Lower lobe of right lung (tissue), 2 donors: ENCODE results near the gene CCDC24. TPM values are rescaled to one million over a fixed set of nuclear protein-coding genes. Genes with fewer than 3 reads are reported as not detected.
A peak's percentile ranks its signal among the peaks of the same experiment; 100 is the strongest.

Source experiments
- ATAC-seq, 2 donors: fragments of 200-7000 bp; cut with Tn5 transposase; one replicate each; pipeline ENCODE4 v1.9.1; 2020 to 2022; ENCODE audit warnings: mild to moderate bottlenecking in 2 of 2, moderate library complexity in 2 of 2
- DNase-seq: peaks from one replicate; pipeline ENCODE4 v3.0.0-alpha.2; 2020
- H3K27ac ChIP-seq: fragments of 200-600 bp; one replicate; pipeline ENCODE4 v1.8.0; 2022
- H3K27me3 ChIP-seq: fragments of 200-600 bp; one replicate; pipeline ENCODE4 v1.8.0; 2022; ENCODE audit warnings: low read depth
- H3K36me3 ChIP-seq: fragments of 200-600 bp; one replicate; pipeline ENCODE4 v1.8.0; 2022; ENCODE audit warnings: mild to moderate bottlenecking
- H3K4me1 ChIP-seq: fragments of 200-600 bp; one replicate; pipeline ENCODE4 v1.8.0; 2022
- H3K4me3 ChIP-seq: fragments of 200-600 bp; one replicate; pipeline ENCODE4 v1.8.0; 2022; ENCODE audit warnings: mild to moderate bottlenecking
- H3K9me3 ChIP-seq: fragments of 200-600 bp; one replicate; pipeline ENCODE4 v1.8.0; 2022
- intact Hi-C: fragments of 100-400 bp; cut with DNase I; formaldehyde crosslinking; loops from one replicate; pipeline ENCODE4 v1.11.0; 2022
- total RNA-seq: library from RNA; stranded (reverse); fragmentation: NEBNext Ultra II Directional; extraction: Animal tissue kit (Norgen Biotek cat#: 25700); gene quantifications from one replicate; pipeline ENCODE4 v1.2.1, GENCODE V29; 2021
- TF ChIP-seq, protein P1 (sequence below): fragments of 200-600 bp; IDR thresholded peaks from one replicate; pipeline ENCODE4 v1.8.0; 2022; ENCODE audit warnings: antibody characterized with exemption, mild to moderate bottlenecking
- donor health status: DM: no; HTN: yes; CAD: no; lungs with severe emphysema.

CCDC24 gene
- total RNA-seq, 1 donor from 2014 or later, result 10.7 TPM

GRCh38 chr1:43960798-43961197 lies 30.6 kb upstream of the CCDC24 start:
- no peak for ATAC-seq
- intact Hi-C loops, result no loop called here
- peaks cover 82% of the 10 kb centered on the region for H3K36me3 ChIP-seq

DNA sequence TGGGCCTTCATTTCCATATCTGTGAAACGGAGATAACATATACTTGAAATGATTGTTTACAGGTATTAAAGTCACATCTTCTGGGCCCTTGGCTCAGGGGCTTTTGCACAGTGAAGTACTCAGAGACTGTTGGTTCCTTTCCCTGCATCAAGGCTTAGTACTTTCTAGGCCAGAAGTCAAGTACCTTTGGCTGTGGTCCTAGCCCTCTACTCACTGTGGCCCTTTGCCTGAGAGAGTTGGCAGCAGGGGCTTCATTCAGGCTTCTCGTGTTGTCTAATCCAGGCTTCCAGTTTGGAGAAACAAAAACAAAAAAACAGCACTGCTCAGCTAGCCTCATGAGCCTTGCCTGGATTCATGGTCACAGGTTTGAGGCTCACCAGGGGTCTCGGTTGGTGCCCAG lies 29.7 kb upstream of the CCDC24 start:
- TF ChIP-seq, protein P1, sequence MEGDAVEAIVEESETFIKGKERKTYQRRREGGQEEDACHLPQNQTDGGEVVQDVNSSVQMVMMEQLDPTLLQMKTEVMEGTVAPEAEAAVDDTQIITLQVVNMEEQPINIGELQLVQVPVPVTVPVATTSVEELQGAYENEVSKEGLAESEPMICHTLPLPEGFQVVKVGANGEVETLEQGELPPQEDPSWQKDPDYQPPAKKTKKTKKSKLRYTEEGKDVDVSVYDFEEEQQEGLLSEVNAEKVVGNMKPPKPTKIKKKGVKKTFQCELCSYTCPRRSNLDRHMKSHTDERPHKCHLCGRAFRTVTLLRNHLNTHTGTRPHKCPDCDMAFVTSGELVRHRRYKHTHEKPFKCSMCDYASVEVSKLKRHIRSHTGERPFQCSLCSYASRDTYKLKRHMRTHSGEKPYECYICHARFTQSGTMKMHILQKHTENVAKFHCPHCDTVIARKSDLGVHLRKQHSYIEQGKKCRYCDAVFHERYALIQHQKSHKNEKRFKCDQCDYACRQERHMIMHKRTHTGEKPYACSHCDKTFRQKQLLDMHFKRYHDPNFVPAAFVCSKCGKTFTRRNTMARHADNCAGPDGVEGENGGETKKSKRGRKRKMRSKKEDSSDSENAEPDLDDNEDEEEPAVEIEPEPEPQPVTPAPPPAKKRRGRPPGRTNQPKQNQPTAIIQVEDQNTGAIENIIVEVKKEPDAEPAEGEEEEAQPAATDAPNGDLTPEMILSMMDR, result no peak
- DNase-seq (no peak), ATAC-seq (no peak)
- no peaks in the 10 kb centered on the region for H3K4me1 ChIP-seq
- H3K27me3 ChIP-seq, result no peaks in the 10 kb centered on the region
- no peaks in the 10 kb centered on the region for H3K9me3 ChIP-seq
- no peak overlapping the region for H3K4me3 ChIP-seq
- intact Hi-C loops, result no loop called here
- H3K27ac ChIP-seq, result no peak overlapping the region
- H3K36me3 ChIP-seq, result peaks cover 83% of the 10 kb centered on the region

More at GRCh38 chr1:43960798-43961197, 30.6 kb upstream of the CCDC24 start:
- H3K9me3 ChIP-seq, result no peaks in the 10 kb centered on the region
- DNase-seq, result no peak
- no peak overlapping the region for H3K27ac ChIP-seq
- no peak overlapping the region for H3K4me3 ChIP-seq
- H3K27me3 ChIP-seq, result no peaks in the 10 kb centered on the region
- TF ChIP-seq, protein P1, result no peak
- no peaks in the 10 kb centered on the region for H3K4me1 ChIP-seq

DNA sequence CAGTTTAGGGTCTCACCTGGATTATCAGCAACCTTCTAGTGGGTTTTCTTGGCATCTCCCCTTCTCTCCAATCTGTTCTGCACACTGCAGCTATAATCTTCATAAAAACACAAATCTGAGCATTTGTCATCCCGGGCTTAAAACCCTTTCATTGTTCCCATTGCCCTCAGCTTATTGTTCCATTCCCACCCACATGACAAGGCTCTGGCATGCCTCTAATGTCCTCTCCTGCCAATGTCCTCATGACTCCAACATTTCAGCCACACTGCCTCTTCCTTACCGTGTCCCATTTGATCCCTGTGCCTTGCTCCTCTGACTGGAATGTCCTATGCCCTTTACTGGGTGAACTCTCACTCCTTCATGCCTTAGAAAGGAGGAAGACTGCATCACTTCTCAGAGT lies 29.1 kb upstream of the CCDC24 start:
- intact Hi-C loops, result no loop called here
- TF ChIP-seq, protein P1, result no peak
- no peaks in the 10 kb centered on the region for H3K9me3 ChIP-seq

DNA sequence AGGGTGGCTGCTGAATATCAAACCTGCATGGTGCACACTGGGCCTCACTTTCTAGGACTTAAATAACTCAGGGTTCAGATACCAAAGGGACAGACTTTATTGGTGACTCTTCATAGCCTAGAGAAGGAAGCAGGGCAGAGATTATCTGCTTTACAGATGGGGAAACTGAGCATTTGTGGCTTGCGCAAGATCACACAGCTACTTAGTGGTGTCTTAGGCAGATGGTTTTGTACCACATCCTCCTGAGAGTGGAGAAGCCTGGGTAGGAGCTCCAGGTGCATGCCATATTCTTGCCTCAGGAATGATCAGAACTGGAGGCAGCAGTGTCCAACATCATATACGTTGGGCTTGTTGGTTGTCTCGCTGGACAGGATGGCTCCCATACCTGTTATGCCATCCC lies 28.4 kb upstream of the CCDC24 start:
- intact Hi-C loops, result no loop called here

More for the DNA sequence above, 29.1 kb upstream of the CCDC24 start:
- Histone ChIP-seq H3K4me1 (no peaks in the 10 kb centered on the region), H3K36me3 (peaks cover 83% of the 10 kb centered on the region), H3K4me3 (no peak overlapping the region), H3K27ac (no peak overlapping the region), H3K27me3 (no peaks in the 10 kb centered on the region)
- DNase-seq (no peak), ATAC-seq (no peak)

DNA sequence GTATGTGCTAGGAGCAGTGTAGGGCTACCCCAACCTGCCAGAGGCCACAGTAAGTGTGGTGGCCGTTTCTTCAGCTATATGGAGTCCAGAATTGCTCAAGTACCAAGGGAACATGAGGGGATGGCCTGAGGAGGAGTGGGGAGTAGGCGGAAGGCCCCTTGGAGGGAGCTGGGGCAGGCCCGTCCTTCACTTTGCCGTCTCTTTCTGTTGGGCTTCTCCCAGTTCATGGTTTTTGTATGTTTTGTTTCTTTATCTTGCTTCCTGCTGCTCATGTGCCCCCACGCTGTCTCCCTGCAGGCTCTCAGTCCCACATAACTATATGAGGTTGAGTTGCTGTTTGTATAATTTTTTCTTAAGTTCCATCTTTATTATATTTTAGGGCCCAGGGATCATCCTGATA lies 27.5 kb upstream of the CCDC24 start:
- intact Hi-C loops, result no loop called here
- Histone ChIP-seq H3K9me3 (no peaks in the 10 kb centered on the region), H3K4me3 (no peak overlapping the region), H3K27ac (no peak overlapping the region), H3K27me3 (no peaks in the 10 kb centered on the region), H3K4me1 (no peaks in the 10 kb centered on the region), H3K36me3 (peaks cover 69% of the 10 kb centered on the region)
- TF ChIP-seq, protein P1, result no peak
- peak; percentile 6 for DNase-seq
- no peak for ATAC-seq

More for the DNA sequence above, 28.4 kb upstream of the CCDC24 start:
- Histone ChIP-seq H3K27ac (no peak overlapping the region), H3K27me3 (no peaks in the 10 kb centered on the region), H3K4me1 (no peaks in the 10 kb centered on the region), H3K4me3 (no peak overlapping the region), H3K36me3 (peaks cover 78% of the 10 kb centered on the region), H3K9me3 (no peaks in the 10 kb centered on the region)
- ATAC-seq (no peak), DNase-seq (peak; percentile 1)
- TF ChIP-seq, protein P1, result no peak

DNA sequence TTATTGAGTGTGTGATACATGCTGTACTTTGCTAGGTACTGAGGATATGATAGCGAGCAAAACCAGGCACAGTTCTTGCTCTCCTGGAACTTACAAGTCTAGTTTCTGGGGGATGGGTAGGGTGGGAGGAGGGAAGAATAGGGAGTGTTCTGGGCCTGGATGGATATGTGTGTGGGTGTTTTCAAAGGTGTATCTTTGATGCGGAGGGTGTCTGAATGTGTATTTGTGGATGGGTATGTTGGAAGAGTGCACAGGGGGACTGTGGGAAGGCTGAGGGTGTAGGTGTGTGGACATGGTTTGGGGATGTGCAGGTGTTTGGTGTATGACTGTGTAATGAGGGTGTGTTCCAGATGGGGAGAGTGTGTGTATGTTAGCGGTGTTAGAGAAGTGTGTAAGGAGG lies 26.1 kb upstream of the CCDC24 start:
- TF ChIP-seq, protein P1, result no peak
- H3K4me1 ChIP-seq, result peaks cover 8% of the 10 kb centered on the region
- DNase-seq (no peak), ATAC-seq (no peak)
- no peaks in the 10 kb centered on the region for H3K27me3 ChIP-seq
- intact Hi-C loops, result no loop called here
- H3K9me3 ChIP-seq, result no peaks in the 10 kb centered on the region
- H3K27ac ChIP-seq, result no peak overlapping the region
- H3K4me3 ChIP-seq, result no peak overlapping the region
- peaks cover 56% of the 10 kb centered on the region for H3K36me3 ChIP-seq
